Measurements from ENCODE around the gene PCDHB14. TPM values are rescaled to one million over a fixed set of nuclear protein-coding genes. Genes with fewer than 3 reads are reported as not detected.
"Not testable (repeated sequence)": the region's sequence is repeated elsewhere in the genome, so short reads cannot be mapped to it uniquely, and the experiment has no call there.

The PCDHB14 gene
- total RNA-seq = 1.5 and 2.9 TPM in 2 replicates

DNA sequence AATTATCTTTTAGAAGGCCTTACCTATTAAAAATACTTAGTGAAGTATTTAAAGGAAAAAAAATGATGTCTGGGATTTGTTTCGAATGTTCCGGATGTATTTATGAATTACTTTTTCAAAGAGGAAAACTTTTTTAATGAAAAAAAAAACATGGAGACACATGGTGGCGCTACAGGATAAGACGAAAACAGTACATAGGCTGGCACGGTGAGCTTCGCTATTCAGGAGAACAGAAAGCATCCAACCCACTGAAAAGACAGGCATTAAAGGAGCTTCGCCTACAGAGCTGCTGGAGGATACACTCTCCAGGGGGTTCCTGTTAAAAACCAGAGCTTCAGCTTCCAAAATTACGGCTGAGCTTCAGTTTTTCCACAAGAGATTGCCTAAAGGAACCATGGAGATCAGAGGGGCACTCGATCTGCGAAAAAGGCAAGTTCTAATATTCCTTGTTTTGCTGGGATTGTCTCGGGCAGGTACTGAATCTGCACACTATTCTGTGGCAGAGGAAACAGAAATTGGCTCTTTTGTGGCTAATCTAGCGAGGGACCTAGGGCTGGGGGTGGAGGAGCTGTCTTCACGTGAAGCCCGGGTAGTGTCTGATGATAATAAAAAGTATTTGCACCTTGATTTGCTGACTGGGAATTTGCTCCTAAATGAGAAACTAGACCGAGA is at the start of gene PCDHB14:
PCDHB14 (plus strand) TSS at position 232 of the 672 bp plus-strand sequence; CDS start at position 395, 163 bp downstream.
- TF ChIP-seq, protein P1, sequence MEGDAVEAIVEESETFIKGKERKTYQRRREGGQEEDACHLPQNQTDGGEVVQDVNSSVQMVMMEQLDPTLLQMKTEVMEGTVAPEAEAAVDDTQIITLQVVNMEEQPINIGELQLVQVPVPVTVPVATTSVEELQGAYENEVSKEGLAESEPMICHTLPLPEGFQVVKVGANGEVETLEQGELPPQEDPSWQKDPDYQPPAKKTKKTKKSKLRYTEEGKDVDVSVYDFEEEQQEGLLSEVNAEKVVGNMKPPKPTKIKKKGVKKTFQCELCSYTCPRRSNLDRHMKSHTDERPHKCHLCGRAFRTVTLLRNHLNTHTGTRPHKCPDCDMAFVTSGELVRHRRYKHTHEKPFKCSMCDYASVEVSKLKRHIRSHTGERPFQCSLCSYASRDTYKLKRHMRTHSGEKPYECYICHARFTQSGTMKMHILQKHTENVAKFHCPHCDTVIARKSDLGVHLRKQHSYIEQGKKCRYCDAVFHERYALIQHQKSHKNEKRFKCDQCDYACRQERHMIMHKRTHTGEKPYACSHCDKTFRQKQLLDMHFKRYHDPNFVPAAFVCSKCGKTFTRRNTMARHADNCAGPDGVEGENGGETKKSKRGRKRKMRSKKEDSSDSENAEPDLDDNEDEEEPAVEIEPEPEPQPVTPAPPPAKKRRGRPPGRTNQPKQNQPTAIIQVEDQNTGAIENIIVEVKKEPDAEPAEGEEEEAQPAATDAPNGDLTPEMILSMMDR (IDR thresholded peaks at IDR 0.05; ENCODE audit: insufficient read depth, low read length, poor library complexity, severe bottlenecking) = no peak
- Histone ChIP-seq H3K4me3 (ENCODE audit: low read depth, low read length) (no peak within 1 kb of the TSS), H3K27me3 (ENCODE audit: control insufficient read depth, insufficient read depth, low read length) (no peaks in the 10 kb centered on the region), H3K36me3 (ENCODE audit: control insufficient read depth, insufficient read depth, low read length) (no peaks in the 10 kb centered on the region)
- DNase-seq (ENCODE audit: low read depth) = no peak

- not testable (repeated sequence) for H3K36me3 ChIP-seq (ENCODE audit: control insufficient read depth, insufficient read depth, low read length); H3K27me3 ChIP-seq (ENCODE audit: control insufficient read depth, insufficient read depth, low read length); DNase-seq (ENCODE audit: low read depth); H3K4me3 ChIP-seq (ENCODE audit: low read depth, low read length)
Observed at GRCh38 chr5:141174291-141175104, 48.6 kb upstream of the PCDHB14 start.

DNA sequence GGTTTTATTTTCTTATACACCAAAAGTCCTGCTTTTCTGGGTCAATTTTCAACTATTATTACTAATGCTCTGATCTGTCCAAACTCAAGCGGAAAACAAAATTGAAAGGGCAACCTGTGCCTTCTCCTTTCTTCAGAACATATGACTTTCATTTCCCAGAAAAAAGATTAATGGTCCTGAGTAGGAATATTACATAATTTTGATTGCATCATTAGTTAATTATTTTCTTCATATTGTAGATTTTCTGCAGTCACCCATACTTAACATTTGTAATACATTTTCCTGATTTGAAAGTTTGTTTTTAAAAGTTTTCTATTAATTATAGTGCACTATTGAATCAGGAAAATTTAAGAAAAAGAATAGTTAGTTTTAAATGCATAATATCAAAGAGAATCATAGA is 47.2 kb upstream of the PCDHB14 start:
- Histone ChIP-seq H3K27me3 (ENCODE audit: control insufficient read depth, insufficient read depth, low read length) (no peaks in the 10 kb centered on the region), H3K4me3 (ENCODE audit: low read depth, low read length) (no peak overlapping the region), H3K36me3 (ENCODE audit: control insufficient read depth, insufficient read depth, low read length) (no peaks in the 10 kb centered on the region)
- TF ChIP-seq, protein P1 (IDR thresholded peaks at IDR 0.05; ENCODE audit: insufficient read depth, low read length, poor library complexity, severe bottlenecking) = no peak
- no peak for DNase-seq (ENCODE audit: low read depth)

GRCh38 chr5:141177577-141178191 is 45.5 kb upstream of the PCDHB14 start, which contains the start of gene PCDHB8:
Gene PCDHB8 (plus strand): TSS chr5:141177790. CDS start chr5:141178035, 245 bp downstream.
- not testable (repeated sequence) for H3K27me3 ChIP-seq (ENCODE audit: control insufficient read depth, insufficient read depth, low read length); H3K4me3 ChIP-seq (ENCODE audit: low read depth, low read length); H3K36me3 ChIP-seq (ENCODE audit: control insufficient read depth, insufficient read depth, low read length); DNase-seq (ENCODE audit: low read depth)

GRCh38 chr5:141179371-141179770 is 43.8 kb upstream of the PCDHB14 start:
- not testable (repeated sequence) for DNase-seq (ENCODE audit: low read depth); H3K4me3 ChIP-seq (ENCODE audit: low read depth, low read length); H3K27me3 ChIP-seq (ENCODE audit: control insufficient read depth, insufficient read depth, low read length); H3K36me3 ChIP-seq (ENCODE audit: control insufficient read depth, insufficient read depth, low read length)

DNA sequence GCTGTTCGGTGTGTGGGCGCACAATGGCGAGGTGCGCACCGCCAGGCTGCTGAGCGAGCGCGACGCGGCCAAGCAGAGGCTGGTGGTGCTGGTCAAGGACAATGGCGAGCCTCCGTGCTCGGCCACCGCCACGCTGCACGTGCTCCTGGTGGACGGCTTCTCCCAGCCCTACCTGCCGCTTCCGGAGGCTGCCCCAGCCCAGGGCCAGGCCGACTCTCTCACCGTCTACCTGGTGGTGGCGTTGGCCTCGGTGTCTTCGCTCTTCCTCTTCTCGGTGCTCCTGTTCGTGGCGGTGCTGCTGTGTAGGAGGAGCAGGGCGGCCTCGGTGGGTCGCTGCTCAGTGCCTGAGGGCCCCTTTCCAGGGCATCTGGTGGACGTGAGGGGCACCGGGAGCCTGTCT is 43.3 kb upstream of the PCDHB14 start:
- H3K36me3 ChIP-seq (ENCODE audit: control insufficient read depth, insufficient read depth, low read length); H3K4me3 ChIP-seq (ENCODE audit: low read depth, low read length); DNase-seq (ENCODE audit: low read depth); H3K27me3 ChIP-seq (ENCODE audit: control insufficient read depth, insufficient read depth, low read length): not testable (repeated sequence)

GRCh38 chr5:141180313-141180712 is 42.8 kb upstream of the PCDHB14 start:
- no peaks in the 10 kb centered on the region for H3K27me3 ChIP-seq (ENCODE audit: control insufficient read depth, insufficient read depth, low read length)
- no peak overlapping the region for H3K4me3 ChIP-seq (ENCODE audit: low read depth, low read length)
- DNase-seq (ENCODE audit: low read depth) = no peak
- TF ChIP-seq, protein P1 (IDR thresholded peaks at IDR 0.05; ENCODE audit: insufficient read depth, low read length, poor library complexity, severe bottlenecking) = no peak
- H3K36me3 ChIP-seq (ENCODE audit: control insufficient read depth, insufficient read depth, low read length) = no peaks in the 10 kb centered on the region

Measured in kidney epithelial cell (primary cell).